Subcutaneous abdominal adipose tissue (tissue), 5 donors: ENCODE data around the gene SHANK2.

ENCODE experiments used
- H3K27ac ChIP-seq: one replicate; pipeline ENCODE4 v1.7.0; 2013; ENCODE audit warnings: low read depth, mild to moderate bottlenecking, inconsistent platforms, low read length, moderate library complexity
- H3K27me3 ChIP-seq, 5 donors: one replicate each; pipeline ENCODE4 v1.7.0; 2013; ENCODE audit warnings: low read length in 5 of 5, inconsistent platforms in 1 of 5; ENCODE audit not compliant: control insufficient read depth in 5 of 5, insufficient read depth in 4 of 5
- H3K36me3 ChIP-seq, 5 donors: one replicate each; pipeline ENCODE4 v1.7.0; 2013; ENCODE audit warnings: low read length in 5 of 5; ENCODE audit not compliant: control insufficient read depth in 5 of 5, insufficient read depth in 5 of 5
- H3K4me1 ChIP-seq, 5 donors: one replicate each; pipeline ENCODE4 v1.7.0; 2013; ENCODE audit warnings: low read length in 5 of 5, mild to moderate bottlenecking in 3 of 5, moderate library complexity in 1 of 5; ENCODE audit not compliant: control insufficient read depth in 5 of 5, insufficient read depth in 5 of 5
- H3K4me3 ChIP-seq, 5 donors: one replicate each; pipeline ENCODE4 v1.7.0; 2013; ENCODE audit warnings: low read length in 5 of 5, low read depth in 1 of 5
- H3K9ac ChIP-seq, 5 donors: one replicate each; pipeline ENCODE4 v1.7.0; 2013; ENCODE audit warnings: low read length in 5 of 5, mild to moderate bottlenecking in 4 of 5, moderate library complexity in 3 of 5
- H3K9me3 ChIP-seq, 5 donors: one replicate each; pipeline ENCODE4 v1.7.0; 2013; ENCODE audit warnings: low read length in 5 of 5; ENCODE audit not compliant: control insufficient read depth in 5 of 5
- donor health status: healthy.
- donor health status: healthy.
- donor health status: healthy.
- donor health status: healthy.
- donor health status: healthy.

The SHANK2 gene

DNA sequence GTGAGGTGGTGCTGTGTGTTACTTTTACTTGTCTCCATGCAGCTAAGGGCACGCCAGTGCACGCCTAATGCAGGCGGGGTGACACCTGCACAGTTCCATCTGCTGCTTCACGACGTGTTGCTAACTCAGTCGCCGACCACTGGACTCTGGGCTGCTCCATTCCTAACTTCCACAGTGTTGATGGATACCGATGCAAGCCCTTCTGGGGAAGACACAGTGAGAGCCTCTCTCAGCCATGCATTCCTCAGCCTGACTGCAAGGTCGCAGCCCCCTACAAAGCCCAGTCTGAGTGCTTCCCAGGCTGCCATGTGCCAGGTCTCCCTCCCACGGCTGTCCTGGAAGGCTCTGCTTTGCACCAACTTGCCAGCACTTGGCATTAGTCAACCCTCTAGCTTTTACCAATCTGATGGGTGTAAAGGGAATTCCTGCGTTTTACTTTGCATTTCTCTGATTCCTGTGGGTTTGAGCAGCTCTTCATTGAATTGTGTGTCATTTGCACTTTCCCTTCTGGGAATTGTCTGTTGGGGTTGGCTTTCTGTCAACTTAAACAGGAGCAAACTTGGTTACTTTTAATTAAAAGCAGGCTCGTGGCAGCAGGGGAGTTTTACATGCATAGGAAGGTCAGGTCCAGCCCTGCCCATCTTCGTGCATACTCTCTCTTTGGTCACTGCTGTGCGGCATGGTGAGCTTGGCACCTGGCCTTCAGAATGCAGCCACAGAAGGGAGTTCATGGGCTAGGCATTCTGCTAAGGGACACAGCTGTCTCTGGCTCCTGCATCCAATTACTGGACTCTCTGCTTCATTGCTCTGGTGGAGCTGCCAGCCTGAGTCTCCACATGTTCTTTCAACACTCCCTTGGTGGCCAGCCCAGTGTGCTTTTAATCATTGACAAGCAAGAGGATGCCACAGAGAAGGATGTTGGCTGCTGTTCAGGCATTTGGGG, 34.6 kb upstream of the SHANK2 start:
- Histone ChIP-seq H3K9ac (no peak overlapping the region), H3K4me1 (peaks cover 0 to 9% (median 8%) of the 10 kb centered on the region in 5 donors)

DNA sequence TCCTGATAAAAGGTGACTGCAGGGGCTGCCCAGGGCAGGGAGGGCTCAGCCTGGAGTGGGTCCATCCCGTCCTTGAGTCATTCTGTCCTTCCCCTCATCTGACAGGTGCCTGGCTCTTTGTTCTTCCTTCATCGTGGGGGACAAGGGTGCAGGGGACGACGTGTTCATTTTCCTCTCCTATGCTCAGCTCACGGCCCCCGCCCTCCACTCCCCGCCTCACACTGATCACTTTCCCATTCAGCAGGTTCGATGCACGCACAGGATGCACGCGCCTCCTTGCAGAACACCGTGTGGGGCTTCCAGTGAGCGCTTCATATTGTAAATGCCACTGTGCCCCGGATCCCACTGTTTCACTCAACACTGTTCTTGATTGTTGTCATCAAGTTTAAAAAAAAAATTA, 32.7 kb upstream of the SHANK2 start:
- H3K36me3 ChIP-seq: no peaks in the 10 kb centered on the region
- H3K27me3 ChIP-seq: peaks cover 4 to 19% (median 11%) of the 10 kb centered on the region in 5 donors
- no peak overlapping the region for H3K27ac ChIP-seq
- H3K9me3 ChIP-seq: peaks cover 0 to 3% (median 2%) of the 10 kb centered on the region in 5 donors
- no peak overlapping the region for H3K4me3 ChIP-seq
- H3K4me1 ChIP-seq: peaks cover 0 to 9% (median 8%) of the 10 kb centered on the region in 5 donors
- H3K9ac ChIP-seq: no peak overlapping the region

More for the DNA sequence above, 34.6 kb upstream of the SHANK2 start:
- Histone ChIP-seq H3K4me3 (no peak overlapping the region), H3K27ac (no peak overlapping the region), H3K27me3 (peaks cover 0 to 15% (median 11%) of the 10 kb centered on the region in 5 donors), H3K9me3 (peaks cover 0 to 12% (median 5%) of the 10 kb centered on the region in 5 donors), H3K36me3 (no peaks in the 10 kb centered on the region)

DNA sequence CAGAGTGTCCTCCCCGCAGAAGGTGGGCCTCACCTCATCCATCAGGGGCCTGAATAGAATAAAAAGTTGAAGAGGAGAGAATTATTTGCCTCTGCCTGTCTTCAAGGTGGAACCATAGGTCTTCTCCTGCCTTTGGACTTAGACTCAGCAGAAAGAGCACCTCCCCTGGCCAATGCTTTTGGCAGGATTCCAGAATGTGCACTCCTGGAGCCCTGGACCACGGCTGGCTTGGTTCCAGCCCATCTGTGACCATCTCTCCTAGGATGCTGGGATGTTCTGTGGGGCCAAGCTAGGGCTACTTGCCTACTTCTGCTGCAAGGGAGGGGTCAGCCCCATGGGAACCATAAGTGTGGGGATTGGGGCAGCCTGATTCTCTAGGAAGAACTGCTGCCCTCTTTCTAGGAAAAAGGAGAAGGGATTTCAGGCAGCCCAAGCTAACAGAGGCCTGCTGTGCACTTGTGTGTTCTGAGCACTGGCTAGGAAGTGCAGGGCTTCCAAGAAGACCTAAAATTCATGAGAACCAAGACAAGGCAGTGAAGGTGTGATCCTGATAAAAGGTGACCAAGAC, 32.2 kb upstream of the SHANK2 start:
- Histone ChIP-seq H3K36me3 (no peaks in the 10 kb centered on the region), H3K27ac (no peak overlapping the region), H3K4me1 (peaks cover 0 to 9% (median 8%) of the 10 kb centered on the region in 5 donors), H3K9ac (no peak overlapping the region), H3K4me3 (no peak overlapping the region), H3K9me3 (peaks cover 0 to 3% (median under 1%) of the 10 kb centered on the region in 5 donors), H3K27me3 (peaks cover 4 to 20% (median 11%) of the 10 kb centered on the region in 5 donors)

DNA sequence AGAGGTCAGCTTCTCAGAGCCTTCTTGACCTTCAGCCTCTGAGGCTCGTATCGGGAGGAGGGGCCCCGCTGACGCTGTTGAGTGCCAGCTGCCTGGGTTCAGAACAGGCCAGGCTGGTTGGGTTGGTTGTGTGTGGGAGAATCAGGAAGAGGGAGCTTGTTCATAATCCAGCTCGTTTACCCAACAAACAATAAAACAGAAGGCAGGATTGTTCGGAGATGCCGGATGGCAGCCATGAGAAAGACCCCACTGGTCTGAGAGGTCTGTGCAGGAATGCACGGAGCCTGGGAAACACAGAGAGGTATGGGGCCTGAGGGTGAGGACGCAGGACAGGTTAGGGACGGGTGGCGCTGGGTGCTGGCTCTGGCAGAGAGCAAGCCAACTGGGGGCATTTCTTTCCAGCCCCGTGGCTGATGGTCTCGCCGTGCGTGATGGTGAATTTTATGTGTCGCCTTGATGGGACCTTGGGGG, 31.6 kb upstream of the SHANK2 start:
- Histone ChIP-seq H3K27me3 (peaks cover 4 to 20% (median 11%) of the 10 kb centered on the region in 5 donors), H3K4me1 (peaks cover 0 to 9% (median 8%) of the 10 kb centered on the region in 5 donors), H3K9ac (no peak overlapping the region), H3K9me3 (peaks cover 0 to 2% (median 0%) of the 10 kb centered on the region in 5 donors), H3K36me3 (no peaks in the 10 kb centered on the region), H3K4me3 (no peak overlapping the region), H3K27ac (no peak overlapping the region)

DNA sequence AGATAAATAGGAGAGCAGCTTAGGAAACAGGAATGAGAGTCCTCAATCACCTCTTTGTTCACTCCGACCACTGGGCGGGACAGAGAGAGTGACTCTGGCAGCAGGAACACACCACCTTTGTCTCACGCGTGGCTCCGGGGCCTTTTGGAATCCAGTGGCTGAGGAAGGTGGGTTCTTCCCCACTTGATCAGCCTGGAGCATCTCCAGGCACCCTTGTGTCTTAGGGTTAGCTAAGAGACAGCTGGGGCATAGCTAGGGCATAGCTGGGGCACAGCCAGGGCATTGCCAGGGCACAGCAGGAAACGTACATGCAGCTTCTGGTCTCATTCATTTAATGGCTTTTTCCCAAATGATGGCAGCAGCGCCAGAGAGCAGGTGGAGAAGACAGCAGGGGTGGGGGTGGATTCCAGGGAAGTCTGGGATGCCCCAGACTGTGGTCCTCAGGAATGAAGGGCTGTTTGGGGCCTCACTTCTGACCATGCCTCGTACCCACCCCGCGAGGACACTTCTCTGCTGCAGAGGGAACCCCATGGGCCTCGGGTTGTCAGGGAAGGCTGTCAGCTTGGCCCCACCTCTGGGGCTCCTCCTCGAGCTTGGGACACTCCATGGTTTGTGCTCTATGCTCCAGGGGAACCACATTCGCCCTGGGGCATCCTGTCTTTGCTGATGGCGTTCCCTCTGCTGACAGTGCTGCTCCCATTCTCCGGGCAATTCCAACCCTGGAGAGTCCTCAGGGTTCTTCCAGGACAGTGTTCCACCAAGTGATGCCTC, 30.4 kb upstream of the SHANK2 start:
- Histone ChIP-seq H3K27ac (no peak overlapping the region), H3K36me3 (no peaks in the 10 kb centered on the region), H3K4me1 (peaks cover 0 to 9% (median 8%) of the 10 kb centered on the region in 5 donors), H3K27me3 (peaks cover 4 to 20% (median 11%) of the 10 kb centered on the region in 5 donors), H3K9me3 (no peaks in the 10 kb centered on the region), H3K9ac (no peak overlapping the region), H3K4me3 (no peak overlapping the region)

DNA sequence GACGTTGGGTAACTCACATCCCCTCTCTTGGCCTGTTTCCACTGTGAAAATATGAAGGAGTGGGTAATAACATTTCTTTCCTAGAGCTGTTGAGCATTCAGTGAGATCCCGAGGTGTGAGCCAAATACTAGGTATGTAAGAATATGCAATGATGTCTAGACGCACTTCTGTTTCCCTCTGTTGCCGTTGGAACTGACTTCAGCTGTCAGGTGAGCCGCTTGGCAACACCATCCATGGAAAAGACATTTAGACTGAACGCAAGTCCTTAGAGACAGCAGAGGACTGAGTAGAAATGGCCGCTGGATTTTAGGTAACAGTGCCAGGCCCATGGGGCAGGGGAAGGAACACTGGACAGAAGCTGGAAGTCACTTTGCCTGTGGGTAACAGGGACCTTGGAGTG, 29.5 kb upstream of the SHANK2 start:
- no peak overlapping the region for H3K4me3 ChIP-seq
- peaks cover 0 to 3% (median 2%) of the 10 kb centered on the region in 5 donors for H3K4me1 ChIP-seq
- H3K27ac ChIP-seq: no peak overlapping the region
- H3K9ac ChIP-seq: no peak overlapping the region
- peaks cover 4 to 20% (median 11%) of the 10 kb centered on the region in 5 donors for H3K27me3 ChIP-seq
- no peaks in the 10 kb centered on the region for H3K36me3 ChIP-seq
- no peaks in the 10 kb centered on the region for H3K9me3 ChIP-seq

DNA sequence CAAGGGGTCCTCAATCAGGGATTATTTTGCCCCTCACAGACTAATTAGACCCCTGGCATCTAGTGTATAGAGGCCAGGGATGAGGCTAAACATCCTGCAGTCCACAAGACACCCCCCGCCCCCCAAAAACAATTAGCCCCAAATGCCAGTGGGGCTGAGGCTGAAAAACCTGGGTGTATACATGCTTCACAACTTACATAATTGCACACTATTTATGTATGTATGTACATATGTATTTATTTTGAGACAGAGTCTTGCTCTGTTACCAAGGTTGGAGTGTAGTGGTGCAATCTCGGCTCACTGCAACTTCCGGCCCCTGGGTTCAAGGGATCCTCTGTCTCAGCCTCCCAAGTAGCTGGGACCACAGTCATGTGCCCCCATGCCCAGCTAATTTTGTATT, 28.8 kb upstream of the SHANK2 start:
- Histone ChIP-seq H3K4me3 (no peak overlapping the region), H3K27ac (no peak overlapping the region), H3K9ac (no peak overlapping the region), H3K36me3 (no peaks in the 10 kb centered on the region), H3K27me3 (peaks cover 4 to 20% (median 11%) of the 10 kb centered on the region in 5 donors), H3K4me1 (no peaks in the 10 kb centered on the region), H3K9me3 (no peaks in the 10 kb centered on the region)

DNA sequence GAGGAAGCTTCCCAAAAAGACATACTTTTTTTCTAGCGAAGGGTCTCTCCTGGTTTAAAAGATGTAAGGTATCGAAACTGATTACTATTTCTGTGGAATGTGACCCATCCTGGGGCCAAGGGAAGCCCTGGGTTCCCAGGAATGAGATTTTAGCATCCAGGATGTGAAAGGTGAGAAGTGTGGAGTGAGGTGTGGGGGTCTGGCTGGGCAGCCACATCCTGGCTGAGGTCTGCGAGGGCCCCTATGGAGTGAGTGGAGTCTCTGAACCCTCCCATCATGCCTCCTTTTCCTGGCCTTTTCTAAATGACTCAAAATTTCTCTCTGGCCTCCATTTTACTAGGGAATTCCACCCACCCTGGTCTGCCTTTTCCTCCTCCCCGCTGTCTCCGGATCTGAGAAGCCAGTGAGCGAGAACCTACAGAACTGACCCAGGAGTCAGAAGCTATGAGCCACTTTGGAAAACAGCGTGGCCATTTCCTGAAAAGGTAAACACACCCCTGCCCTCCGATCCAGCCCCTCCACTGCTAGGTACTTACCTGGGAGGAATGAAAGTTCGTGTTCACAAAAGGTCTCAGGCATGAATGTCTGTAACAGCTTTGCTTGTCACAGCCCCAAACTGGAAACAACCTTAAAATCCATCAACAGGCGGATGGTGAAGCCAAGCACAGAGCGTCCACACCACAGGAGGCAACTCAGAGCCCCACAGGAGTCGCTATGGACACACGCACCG, 27.7 kb upstream of the SHANK2 start:
- H3K4me3 ChIP-seq: no peak overlapping the region
- peaks cover 4 to 19% (median 11%) of the 10 kb centered on the region in 5 donors for H3K27me3 ChIP-seq
- no peaks in the 10 kb centered on the region for H3K4me1 ChIP-seq
- no peak overlapping the region for H3K9ac ChIP-seq
- H3K27ac ChIP-seq: no peak overlapping the region
- no peaks in the 10 kb centered on the region for H3K9me3 ChIP-seq
- no peaks in the 10 kb centered on the region for H3K36me3 ChIP-seq

DNA sequence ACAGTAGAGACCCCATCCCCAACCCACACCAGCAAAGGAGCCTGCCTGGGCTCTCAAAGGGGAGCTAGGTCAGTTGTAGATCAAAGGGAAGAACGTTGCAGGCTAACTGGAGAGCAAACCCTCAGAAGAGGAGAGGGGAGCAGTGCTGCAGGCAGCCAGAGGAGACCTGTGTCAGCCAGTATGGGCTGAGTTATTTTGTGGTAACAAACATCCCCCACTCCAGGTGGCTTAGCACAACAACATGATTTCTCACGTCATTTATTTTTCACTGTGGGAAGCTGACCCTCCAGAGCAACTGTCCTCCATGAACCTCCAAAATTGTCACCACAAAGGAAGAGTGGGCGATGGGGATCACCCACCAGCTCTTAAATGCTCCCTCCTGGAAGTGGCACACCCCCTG, 19.8 kb upstream of the SHANK2 start:
- Histone ChIP-seq H3K27ac (no peak overlapping the region), H3K4me1 (no peaks in the 10 kb centered on the region), H3K9ac (no peak overlapping the region), H3K4me3 (no peak overlapping the region), H3K36me3 (no peaks in the 10 kb centered on the region), H3K9me3 (peaks cover 2 to 22% (median 12%) of the 10 kb centered on the region in 5 donors), H3K27me3 (peaks cover 4 to 12% (median 8%) of the 10 kb centered on the region in 5 donors)
